Esophagus muscularis mucosa (tissue), 3 donors: ENCODE measurements around the gene ZMYM4.

ENCODE experiments used
- CTCF ChIP-seq, 3 experiments: fragments of 200-600 bp in 2 of 3; fragments of 450-650 bp in 1 of 3; sonication (generic) in 2 of 3; IDR thresholded peaks; one replicate each; pipeline ENCODE4 v1.5.1; 2017 to 2019; ENCODE audit warnings: antibody characterized with exemption in 3 of 3, mild to moderate bottlenecking in 2 of 3, moderate library complexity in 1 of 3
- POLR2AphosphoS5 ChIP-seq, 2 donors: sonication (generic); formaldehyde crosslinking; IDR thresholded peaks; one replicate each; pipeline ENCODE4 v1.6.1; 2017; ENCODE audit warnings: antibody characterized with exemption in 2 of 2

GRCh38 chr1:35361638-35362037, 93.1 kb downstream of the ZMYM4 start:
- no peak for TF ChIP-seq CTCF (IDR thresholded peaks at IDR 0.05)
- no peak for TF ChIP-seq POLR2AphosphoS5 (IDR thresholded peaks at IDR 0.05)
